ENCODE results near the gene JCHAIN. TPM values are rescaled to one million over a fixed set of nuclear protein-coding genes. Genes with fewer than 3 reads are reported as not detected.

The JCHAIN gene
- total and polyA plus RNA-seq, 5 donors from 2014 or later: 0.84 to 5.2 (median 1.7) TPM; not detected in 1

DNA sequence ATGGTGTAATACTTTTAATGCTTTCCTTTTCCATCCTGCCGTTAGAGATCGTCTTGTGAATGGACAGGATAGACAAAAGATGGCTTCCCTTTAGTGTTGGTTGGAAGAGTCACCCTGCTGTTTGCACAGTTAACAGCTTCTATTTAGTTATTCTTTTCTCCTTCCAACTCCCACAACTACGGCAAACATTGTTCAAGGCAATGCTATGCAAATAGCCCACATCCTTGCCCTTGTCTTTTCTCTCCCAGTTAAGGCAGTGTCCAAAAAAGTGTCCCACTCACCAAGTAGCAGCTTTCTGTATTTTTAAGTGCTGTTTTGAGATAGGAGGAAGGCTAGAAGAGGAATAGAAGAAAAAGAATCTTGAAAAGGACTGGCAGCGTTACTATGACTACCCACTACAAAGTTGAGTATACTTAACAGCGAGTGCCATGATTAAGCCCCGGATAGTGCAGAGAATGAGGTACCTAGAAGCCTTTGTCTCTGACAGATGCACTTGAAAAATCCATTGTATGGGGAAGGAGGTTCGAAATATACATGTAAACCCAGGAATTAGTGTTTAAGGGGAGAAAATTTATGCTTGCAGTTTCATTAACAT is 43.4 kb upstream of the JCHAIN start:
- Mint-ChIP-seq H3K4me3 (no peak overlapping the region), H3K4me1 (peaks cover 13 to 17% (median 15%) of the 10 kb centered on the region in 4 donors), H3K27me3 (peaks cover 20% of the 10 kb centered on the region), H3K27ac (no peak overlapping the region), H3K9me3 (peaks cover 0 to 1% (median 0%) of the 10 kb centered on the region in 7 donors), H3K36me3 (no peaks in the 10 kb centered on the region)
- no peaks in the 10 kb centered on the region for H3K9me3 ChIP-seq (ENCODE audit: control insufficient read depth in 2 of 2, low read length in 2 of 2)
- no peaks in the 10 kb centered on the region for H3K27me3 ChIP-seq (ENCODE audit: control insufficient read depth, insufficient read depth, low read length)
- no peak for ATAC-seq (ENCODE audit: low read depth in 2 of 2)
- H3K36me3 ChIP-seq (ENCODE audit: control insufficient read depth, insufficient read depth, low read length): no peaks in the 10 kb centered on the region
- no peak overlapping the region for H3K27ac ChIP-seq (ENCODE audit: insufficient read depth, low read length, poor library complexity, severe bottlenecking)
- H3K4me1 ChIP-seq (ENCODE audit: control insufficient read depth, insufficient read depth, low read length, poor library complexity, severe bottlenecking): peaks cover 15% of the 10 kb centered on the region
- DNase-seq: no peak
- H3K4me3 ChIP-seq (ENCODE audit: low read depth, low read length): no peak overlapping the region

DNA sequence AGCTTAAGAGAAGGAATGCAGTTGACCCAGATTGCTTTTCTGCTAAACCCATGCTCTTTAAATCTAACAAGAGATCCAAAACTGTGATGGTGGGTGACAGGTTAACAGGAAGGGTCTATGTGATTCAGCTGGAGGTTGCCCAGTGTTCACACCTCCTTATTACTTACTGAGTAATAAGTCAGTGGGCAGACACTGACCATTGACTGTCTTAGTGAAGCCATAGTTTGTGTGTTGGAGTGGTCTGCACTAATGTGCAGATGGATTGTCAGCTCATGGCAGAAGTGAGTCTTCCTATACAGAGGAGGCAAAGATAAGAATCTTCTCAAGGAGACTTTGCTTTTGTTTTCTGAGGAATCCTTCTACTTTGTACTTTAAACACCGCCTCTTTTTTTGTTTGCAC is 40.2 kb upstream of the JCHAIN start:
- H3K4me3 ChIP-seq (ENCODE audit: low read depth, low read length): peak overlapping the region; percentile 78
- DNase-seq: no peak
- peaks cover 26% of the 10 kb centered on the region for H3K27me3 Mint-ChIP-seq
- H3K27me3 ChIP-seq (ENCODE audit: control insufficient read depth, insufficient read depth, low read length): no peaks in the 10 kb centered on the region
- peak overlapping the region in 2 of 3 donors; percentile 90 to 91 for H3K27ac Mint-ChIP-seq
- H3K9me3 Mint-ChIP-seq: no peaks in the 10 kb centered on the region
- peaks cover 18 to 28% (median 22%) of the 10 kb centered on the region in 4 donors for H3K4me1 Mint-ChIP-seq
- peaks cover 24% of the 10 kb centered on the region for H3K4me1 ChIP-seq (ENCODE audit: control insufficient read depth, insufficient read depth, low read length, poor library complexity, severe bottlenecking)
- no peaks in the 10 kb centered on the region for H3K36me3 ChIP-seq (ENCODE audit: control insufficient read depth, insufficient read depth, low read length)
- ATAC-seq (ENCODE audit: low read depth in 2 of 2): no peak
- no peaks in the 10 kb centered on the region for H3K9me3 ChIP-seq (ENCODE audit: control insufficient read depth in 2 of 2, low read length in 2 of 2)
- no peaks in the 10 kb centered on the region for H3K36me3 Mint-ChIP-seq
- peak overlapping the region; percentile 85 to 94 (median 90) for H3K4me3 Mint-ChIP-seq
- no peak overlapping the region for H3K27ac ChIP-seq (ENCODE audit: insufficient read depth, low read length, poor library complexity, severe bottlenecking)

DNA sequence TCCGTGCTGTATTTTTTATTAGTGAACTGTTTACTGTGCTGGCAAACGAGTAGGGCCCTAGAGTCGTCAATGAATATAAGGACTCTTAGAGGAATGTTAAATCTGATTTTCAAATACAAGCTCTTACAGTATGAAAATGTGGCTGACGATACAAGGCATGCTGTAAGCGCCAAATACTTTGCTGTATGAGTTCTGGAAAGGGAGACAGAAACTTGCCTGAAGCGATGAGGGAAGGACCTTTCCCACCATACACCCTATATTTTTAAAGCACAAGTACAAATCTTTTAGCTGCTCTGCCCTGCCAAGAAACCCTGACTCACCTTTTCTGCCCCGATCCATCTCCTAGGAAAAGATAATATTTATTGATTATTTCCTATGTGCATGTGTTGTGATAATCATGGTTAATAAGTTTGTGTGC is 39.7 kb upstream of the JCHAIN start:
- no peaks in the 10 kb centered on the region for H3K36me3 Mint-ChIP-seq
- H3K27ac Mint-ChIP-seq: peak overlapping the region; percentile 38 to 91 (median 90)
- peak overlapping the region; percentile 85 to 94 (median 90) for H3K4me3 Mint-ChIP-seq
- DNase-seq (no peak), ATAC-seq (ENCODE audit: low read depth in 2 of 2) (no peak)
- H3K27me3 Mint-ChIP-seq: peaks cover 26% of the 10 kb centered on the region
- Histone ChIP-seq H3K27me3 (ENCODE audit: control insufficient read depth, insufficient read depth, low read length) (no peaks in the 10 kb centered on the region), H3K27ac (ENCODE audit: insufficient read depth, low read length, poor library complexity, severe bottlenecking) (peak overlapping the region; percentile 70), H3K4me1 (ENCODE audit: control insufficient read depth, insufficient read depth, low read length, poor library complexity, severe bottlenecking) (peaks cover 24% of the 10 kb centered on the region), H3K9me3 (ENCODE audit: control insufficient read depth in 2 of 2, low read length in 2 of 2) (no peaks in the 10 kb centered on the region), H3K36me3 (ENCODE audit: control insufficient read depth, insufficient read depth, low read length) (no peaks in the 10 kb centered on the region), H3K4me3 (ENCODE audit: low read depth, low read length) (peak overlapping the region; percentile 78)
- peaks cover 18 to 28% (median 22%) of the 10 kb centered on the region in 4 donors for H3K4me1 Mint-ChIP-seq
- H3K9me3 Mint-ChIP-seq: no peaks in the 10 kb centered on the region

DNA sequence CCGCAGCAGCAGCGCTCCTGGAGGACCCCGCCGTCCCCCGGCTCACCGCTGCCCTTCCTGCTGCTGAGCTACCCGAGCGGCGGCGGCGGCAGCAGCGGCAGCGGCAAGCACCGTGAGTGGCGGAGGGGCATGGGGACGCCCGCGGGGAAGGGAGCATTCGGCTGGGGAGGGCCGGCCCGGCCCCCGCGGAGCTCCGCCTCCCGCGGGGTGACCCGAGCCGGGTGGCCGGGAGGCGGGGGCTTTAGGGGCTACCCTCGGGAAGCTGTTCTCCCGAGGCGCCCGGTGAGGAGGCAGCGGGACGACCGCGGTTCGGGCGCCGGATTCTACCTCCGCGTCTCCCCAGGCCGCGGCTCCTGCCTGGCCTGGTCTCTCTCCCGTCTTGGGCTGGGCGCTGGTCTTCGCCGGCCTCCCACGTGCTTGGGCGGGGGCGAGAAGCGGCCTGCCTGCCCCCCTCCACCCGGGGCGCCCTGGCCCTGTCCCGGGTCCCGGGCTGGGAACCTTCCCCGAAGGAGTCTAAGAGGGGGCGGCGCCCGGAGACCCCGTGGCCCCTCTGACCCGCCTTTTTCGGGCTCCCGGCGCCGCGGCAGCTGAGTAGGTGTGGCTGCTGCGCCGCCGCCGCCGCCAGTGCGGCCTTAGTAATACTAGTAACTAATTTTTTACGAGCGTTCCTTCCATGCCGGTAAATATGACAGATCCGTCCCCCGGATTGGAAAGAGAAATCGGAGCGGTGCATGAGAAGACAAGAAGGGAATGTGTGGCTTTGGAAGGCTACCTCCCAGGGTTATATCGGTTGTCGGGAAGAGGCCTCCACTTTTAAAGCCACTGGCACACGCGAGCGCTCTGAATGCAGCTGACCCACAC is 39.1 kb upstream of the JCHAIN start:
- H3K9me3 ChIP-seq (ENCODE audit: control insufficient read depth in 2 of 2, low read length in 2 of 2): no peaks in the 10 kb centered on the region
- peak overlapping the region; percentile 38 to 91 (median 90) for H3K27ac Mint-ChIP-seq
- no peaks in the 10 kb centered on the region for H3K36me3 Mint-ChIP-seq
- H3K4me1 Mint-ChIP-seq: peaks cover 18 to 28% (median 22%) of the 10 kb centered on the region in 4 donors
- H3K4me3 Mint-ChIP-seq: peak overlapping the region; percentile 85 to 94 (median 90)
- H3K4me3 ChIP-seq (ENCODE audit: low read depth, low read length): peak overlapping the region; percentile 78
- H3K27me3 ChIP-seq (ENCODE audit: control insufficient read depth, insufficient read depth, low read length): no peaks in the 10 kb centered on the region
- peak overlapping the region; percentile 70 for H3K27ac ChIP-seq (ENCODE audit: insufficient read depth, low read length, poor library complexity, severe bottlenecking)
- no peaks in the 10 kb centered on the region for H3K36me3 ChIP-seq (ENCODE audit: control insufficient read depth, insufficient read depth, low read length)
- no peaks in the 10 kb centered on the region for H3K9me3 Mint-ChIP-seq
- peaks cover 26% of the 10 kb centered on the region for H3K27me3 Mint-ChIP-seq
- H3K4me1 ChIP-seq (ENCODE audit: control insufficient read depth, insufficient read depth, low read length, poor library complexity, severe bottlenecking): peaks cover 24% of the 10 kb centered on the region
- DNase-seq (peak; percentile 59 to 68 (median 65)), ATAC-seq (ENCODE audit: low read depth in 2 of 2) (peak; percentile 72 to 74)

DNA sequence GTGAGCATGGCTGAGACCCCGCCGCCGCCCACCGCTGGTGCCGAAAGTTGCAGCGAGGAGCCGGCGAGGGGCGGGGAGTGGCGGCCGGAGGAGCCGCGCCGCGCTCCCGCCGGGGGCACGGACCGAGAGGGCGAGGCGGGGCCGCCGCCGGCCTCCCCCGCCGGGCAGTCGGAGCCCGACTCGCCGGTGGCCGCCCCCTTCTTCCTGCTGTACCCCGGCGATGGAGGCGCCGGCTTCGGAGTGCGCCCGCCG is 38.5 kb upstream of the JCHAIN start:
- ATAC-seq (ENCODE audit: low read depth in 2 of 2): no peak

DNA sequence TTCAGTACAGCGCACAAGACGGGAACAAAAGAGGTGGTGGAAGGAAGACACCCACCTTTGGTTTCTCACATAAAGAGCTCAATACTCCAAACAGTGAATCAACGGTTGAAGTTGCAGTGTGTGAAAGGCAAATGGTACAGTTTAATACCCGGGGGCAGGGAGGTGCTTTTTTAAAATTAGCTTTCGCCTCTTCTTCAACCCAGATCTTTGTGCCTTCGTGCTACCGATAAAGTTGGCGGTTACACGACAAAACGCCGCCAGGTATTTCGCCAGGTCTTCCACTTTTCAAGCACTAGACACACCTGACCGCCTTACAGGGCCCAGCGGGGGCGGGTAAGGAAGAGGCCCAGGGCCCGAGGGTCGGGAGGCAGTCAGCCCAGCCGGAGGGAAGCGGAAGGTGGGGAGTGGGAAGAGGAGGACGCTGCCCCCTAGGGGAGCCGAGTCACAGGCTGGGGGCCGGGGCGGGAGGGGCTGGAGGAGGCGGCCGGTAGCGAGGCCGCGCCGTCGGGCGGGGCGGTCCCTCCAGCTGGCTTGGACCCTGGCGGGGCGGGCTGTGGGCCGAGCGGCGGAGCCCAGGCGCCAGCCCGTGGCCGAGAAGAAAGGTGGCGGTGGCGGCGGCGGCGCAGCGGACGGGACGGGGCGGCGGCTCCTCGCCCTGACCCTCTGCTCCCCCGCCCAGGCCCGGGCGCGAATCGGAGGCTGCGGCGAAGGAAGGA is 38.1 kb upstream of the JCHAIN start:
- Mint-ChIP-seq H3K4me3 (peak overlapping the region; percentile 88 to 96 (median 94)), H3K36me3 (no peaks in the 10 kb centered on the region), H3K27ac (peak overlapping the region; percentile 75 to 97 (median 94)), H3K4me1 (peaks cover 16 to 28% (median 20%) of the 10 kb centered on the region in 4 donors), H3K9me3 (no peaks in the 10 kb centered on the region), H3K27me3 (peaks cover 26% of the 10 kb centered on the region)
- Histone ChIP-seq H3K4me1 (ENCODE audit: control insufficient read depth, insufficient read depth, low read length, poor library complexity, severe bottlenecking) (peaks cover 24% of the 10 kb centered on the region), H3K4me3 (ENCODE audit: low read depth, low read length) (peak overlapping the region; percentile 75), H3K9me3 (ENCODE audit: control insufficient read depth in 2 of 2, low read length in 2 of 2) (no peaks in the 10 kb centered on the region), H3K27ac (ENCODE audit: insufficient read depth, low read length, poor library complexity, severe bottlenecking) (peak overlapping the region; percentile 51), H3K36me3 (ENCODE audit: control insufficient read depth, insufficient read depth, low read length) (no peaks in the 10 kb centered on the region), H3K27me3 (ENCODE audit: control insufficient read depth, insufficient read depth, low read length) (no peaks in the 10 kb centered on the region)
- DNase-seq (peak; percentile 38 to 58 (median 39)), ATAC-seq (ENCODE audit: low read depth in 2 of 2) (peak; percentile 45 to 46)

More for the DNA sequence above, 38.5 kb upstream of the JCHAIN start:
- Histone ChIP-seq H3K9me3 (ENCODE audit: control insufficient read depth in 2 of 2, low read length in 2 of 2) (no peaks in the 10 kb centered on the region), H3K27me3 (ENCODE audit: control insufficient read depth, insufficient read depth, low read length) (no peaks in the 10 kb centered on the region), H3K27ac (ENCODE audit: insufficient read depth, low read length, poor library complexity, severe bottlenecking) (peak overlapping the region; percentile 70), H3K4me3 (ENCODE audit: low read depth, low read length) (no peak overlapping the region), H3K4me1 (ENCODE audit: control insufficient read depth, insufficient read depth, low read length, poor library complexity, severe bottlenecking) (peaks cover 24% of the 10 kb centered on the region), H3K36me3 (ENCODE audit: control insufficient read depth, insufficient read depth, low read length) (no peaks in the 10 kb centered on the region)
- Mint-ChIP-seq H3K4me1 (peaks cover 16 to 28% (median 21%) of the 10 kb centered on the region in 4 donors), H3K9me3 (no peaks in the 10 kb centered on the region), H3K27ac (no peak overlapping the region), H3K36me3 (no peaks in the 10 kb centered on the region), H3K27me3 (peaks cover 26% of the 10 kb centered on the region), H3K4me3 (peak overlapping the region in 1 of 4 donors; percentile 88)
- DNase-seq: no peak

DNA sequence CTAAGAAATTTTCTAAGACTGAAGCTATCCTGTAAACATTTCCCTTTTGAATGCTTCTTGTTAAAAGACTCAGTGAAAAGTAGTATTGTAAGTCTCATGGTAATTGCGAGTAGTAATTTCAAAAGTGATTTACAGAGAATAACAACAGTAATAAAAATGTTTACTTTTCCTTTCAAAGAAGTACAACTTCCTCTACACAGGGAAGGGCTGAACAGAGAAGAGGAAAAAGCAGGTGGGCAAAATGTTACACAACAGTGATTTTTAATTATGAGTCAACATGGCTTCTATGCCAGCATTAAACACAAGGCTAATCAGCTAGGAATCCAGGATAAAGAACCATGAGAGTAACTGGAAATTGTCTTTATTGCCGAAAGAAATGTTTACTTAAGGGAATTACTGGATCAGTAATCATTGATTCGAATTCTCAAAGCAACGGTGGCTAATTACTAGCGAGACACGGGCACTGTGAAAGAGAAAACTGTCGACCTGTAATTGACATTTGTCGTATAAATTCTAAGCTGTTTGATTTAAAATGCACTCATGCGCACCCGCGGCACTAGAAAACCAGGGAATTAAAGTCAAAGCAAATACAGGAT is 37.4 kb upstream of the JCHAIN start:
- H3K36me3 ChIP-seq (ENCODE audit: control insufficient read depth, insufficient read depth, low read length): no peaks in the 10 kb centered on the region
- DNase-seq: no peak
- peak overlapping the region; percentile 75 for H3K4me3 ChIP-seq (ENCODE audit: low read depth, low read length)
- Mint-ChIP-seq H3K27ac (peak overlapping the region; percentile 75 to 97 (median 94)), H3K27me3 (peaks cover 26% of the 10 kb centered on the region), H3K4me1 (peaks cover 16 to 28% (median 20%) of the 10 kb centered on the region in 4 donors), H3K36me3 (no peaks in the 10 kb centered on the region), H3K4me3 (peak overlapping the region; percentile 88 to 96 (median 94)), H3K9me3 (no peaks in the 10 kb centered on the region)
- H3K27ac ChIP-seq (ENCODE audit: insufficient read depth, low read length, poor library complexity, severe bottlenecking): peak overlapping the region; percentile 51
- H3K4me1 ChIP-seq (ENCODE audit: control insufficient read depth, insufficient read depth, low read length, poor library complexity, severe bottlenecking): peaks cover 24% of the 10 kb centered on the region
- ATAC-seq (ENCODE audit: low read depth in 2 of 2): no peak
- no peaks in the 10 kb centered on the region for H3K27me3 ChIP-seq (ENCODE audit: control insufficient read depth, insufficient read depth, low read length)
- H3K9me3 ChIP-seq (ENCODE audit: control insufficient read depth in 2 of 2, low read length in 2 of 2): no peaks in the 10 kb centered on the region
